IPS-18c (cell line): ENCODE measurements around the gene CYTH2.
"Not testable (repeated sequence)": the region's sequence is repeated elsewhere in the genome, so short reads cannot be mapped to it uniquely, and the experiment has no call there.

ENCODE experiments used
- H3K4me3 ChIP-seq: 2 replicates; pipeline ENCODE4 v1.7.0; 2013; ENCODE audit warnings: low read depth, mild to moderate bottlenecking, low read length, moderate library complexity; ENCODE audit not compliant: insufficient read depth
- H3K9me3 ChIP-seq: one replicate; pipeline ENCODE4 v1.6.1; 2013; ENCODE audit warnings: mild to moderate bottlenecking, low read length, moderate library complexity; ENCODE audit not compliant: control insufficient read depth, insufficient read depth

CYTH2 gene

DNA sequence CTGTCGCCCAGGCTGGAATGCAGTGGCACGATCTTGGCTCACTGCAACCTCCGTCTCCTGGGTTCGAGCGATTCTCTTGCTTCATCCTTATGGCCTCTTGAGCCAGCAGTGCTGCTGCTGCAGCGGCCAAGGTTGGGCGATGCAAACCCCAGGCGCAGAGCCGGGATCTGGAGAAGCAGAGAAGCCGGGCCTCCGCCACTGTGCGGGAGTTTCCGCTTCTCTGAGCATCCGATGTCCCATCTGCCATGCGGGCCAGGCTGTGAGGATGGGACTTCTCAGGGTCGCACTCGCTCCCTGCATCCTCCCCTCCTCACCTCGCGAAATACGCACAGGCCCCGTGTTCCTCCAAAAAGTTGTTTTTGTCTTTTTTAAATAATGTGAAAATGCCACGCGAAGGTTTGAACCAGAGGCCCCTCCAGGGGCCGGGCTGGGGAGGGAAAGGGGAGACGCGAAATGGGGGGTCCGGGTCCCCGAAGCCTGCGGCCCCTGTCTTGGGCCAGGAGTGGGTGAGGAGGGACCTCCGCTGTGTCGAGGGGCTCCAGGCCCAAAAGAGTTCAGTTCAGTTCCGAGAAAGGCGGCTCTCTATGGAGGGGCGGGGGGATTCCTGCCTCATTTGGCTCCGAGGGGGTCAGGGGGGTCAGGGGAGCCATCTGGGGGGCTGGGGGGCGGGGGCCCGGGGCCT is 15.9 kb downstream of the CYTH2 start:
- Histone ChIP-seq H3K4me3 (no peak overlapping the region), H3K9me3 (no peaks in the 10 kb centered on the region)

DNA sequence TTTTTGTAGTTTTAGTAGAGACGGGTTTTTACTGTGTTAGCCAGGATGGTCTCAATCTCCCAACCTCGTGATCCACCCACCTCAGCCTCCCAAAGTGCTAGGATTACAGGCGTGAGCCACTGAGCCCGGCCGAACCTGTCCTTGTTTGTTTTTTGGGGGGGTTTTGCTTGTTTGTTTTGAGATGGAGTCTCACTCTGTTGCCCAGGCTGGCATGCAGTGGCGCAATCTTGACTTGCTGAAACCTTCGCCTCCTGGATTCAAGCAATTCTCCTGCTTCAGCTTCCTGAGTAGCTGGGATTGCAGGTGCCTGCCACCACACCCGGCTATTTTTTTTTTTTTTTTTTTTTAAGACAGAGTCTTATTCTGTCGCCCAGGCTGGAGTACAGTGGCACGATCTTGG is 17.5 kb downstream of the CYTH2 start:
- H3K9me3 ChIP-seq, H3K4me3 ChIP-seq: not testable (repeated sequence)

DNA sequence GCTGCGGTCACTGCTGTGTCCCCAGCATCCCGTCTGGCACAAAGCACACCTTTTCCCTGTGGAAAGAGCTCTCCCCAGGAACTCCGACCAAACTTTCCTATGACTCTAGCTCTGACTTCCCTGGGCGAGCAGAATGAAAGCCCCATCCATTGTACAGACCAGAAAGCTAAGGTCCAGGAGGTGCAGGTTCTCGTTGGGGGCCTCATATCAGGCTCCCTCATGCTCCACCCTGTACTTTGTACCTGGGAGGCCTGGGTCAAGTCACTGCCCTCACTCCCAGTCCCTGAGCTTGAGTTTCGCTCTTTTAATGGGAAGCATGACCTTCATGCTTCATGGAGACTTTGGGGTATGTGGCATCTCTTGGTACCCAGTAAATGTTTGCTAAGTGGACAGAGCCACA is 18.4 kb downstream of the CYTH2 start:
- no peak overlapping the region for H3K4me3 ChIP-seq
- peaks cover 2% of the 10 kb centered on the region for H3K9me3 ChIP-seq

DNA sequence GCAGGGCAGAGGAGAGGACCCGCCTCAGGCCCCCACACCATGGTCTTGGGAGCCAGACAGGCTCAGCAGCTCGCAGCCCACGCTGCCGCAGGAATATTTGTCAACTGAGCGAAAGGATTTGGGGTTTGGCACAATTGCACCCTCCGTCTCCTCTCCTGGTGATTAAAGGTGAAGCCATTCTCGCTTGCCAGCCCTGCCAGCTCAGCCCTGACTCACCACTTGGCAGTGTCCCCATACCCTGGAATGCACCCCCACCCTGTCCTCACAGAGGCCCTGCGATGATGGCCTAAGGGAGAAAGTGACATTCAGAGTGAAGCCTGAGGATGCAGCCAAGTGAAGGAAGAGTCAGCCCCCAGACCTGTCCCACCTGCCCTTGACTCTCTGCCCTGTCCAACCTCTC is 18.8 kb downstream of the CYTH2 start:
- peaks cover 2% of the 10 kb centered on the region for H3K9me3 ChIP-seq
- H3K4me3 ChIP-seq: no peak overlapping the region

DNA sequence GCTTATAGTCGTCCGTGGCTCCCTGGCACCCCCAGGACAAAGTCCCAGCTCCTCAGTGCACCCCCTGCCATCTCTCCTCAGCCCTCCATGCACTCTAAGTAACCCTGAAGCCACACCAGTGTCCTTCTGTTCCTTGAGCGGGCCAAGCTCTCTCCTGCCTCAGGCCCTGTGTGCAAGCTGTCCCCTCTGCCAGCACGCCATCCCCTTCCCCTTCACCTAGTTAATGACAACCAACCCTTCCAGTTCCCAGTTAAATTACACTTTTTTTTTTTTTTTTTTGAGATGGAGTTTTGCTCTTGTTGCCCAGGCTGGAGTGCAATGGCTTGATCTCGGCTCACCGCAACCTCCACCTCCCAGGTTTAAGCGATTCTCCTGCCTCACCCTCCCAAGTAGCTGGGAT is 19.3 kb downstream of the CYTH2 start:
- not testable (repeated sequence) for H3K4me3 ChIP-seq, H3K9me3 ChIP-seq

DNA sequence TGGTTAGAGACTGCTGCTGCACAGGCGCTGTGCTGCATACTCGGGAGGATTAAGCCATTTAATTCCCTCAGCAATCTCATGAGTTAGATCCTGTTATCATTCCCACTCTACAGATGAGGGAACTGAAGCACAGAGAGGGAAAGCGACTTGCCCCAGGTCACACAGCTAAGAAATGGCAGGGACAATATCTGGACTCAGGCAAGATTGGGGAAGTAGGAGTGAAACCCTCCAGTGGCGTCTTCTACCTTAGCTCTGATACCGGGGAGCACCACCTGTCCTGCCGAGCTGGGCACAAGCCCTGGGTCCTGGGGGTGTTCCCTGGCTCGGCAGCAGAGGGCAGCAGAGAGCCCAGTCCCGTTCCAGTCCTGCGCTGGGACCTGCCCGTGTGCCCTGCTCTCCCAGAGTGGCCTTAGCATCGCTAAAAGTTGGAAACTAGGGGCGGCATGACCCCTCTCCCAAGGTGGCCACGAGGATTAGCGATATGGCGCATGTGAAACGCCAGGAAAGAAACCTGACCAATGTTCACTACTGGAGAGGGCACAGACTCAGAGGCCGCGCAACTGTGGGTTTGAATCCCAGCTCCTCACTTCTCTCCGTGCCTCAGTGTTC is 20.5 kb downstream of the CYTH2 start:
- H3K4me3 ChIP-seq: no peak overlapping the region
- H3K9me3 ChIP-seq: peaks cover 2% of the 10 kb centered on the region

DNA sequence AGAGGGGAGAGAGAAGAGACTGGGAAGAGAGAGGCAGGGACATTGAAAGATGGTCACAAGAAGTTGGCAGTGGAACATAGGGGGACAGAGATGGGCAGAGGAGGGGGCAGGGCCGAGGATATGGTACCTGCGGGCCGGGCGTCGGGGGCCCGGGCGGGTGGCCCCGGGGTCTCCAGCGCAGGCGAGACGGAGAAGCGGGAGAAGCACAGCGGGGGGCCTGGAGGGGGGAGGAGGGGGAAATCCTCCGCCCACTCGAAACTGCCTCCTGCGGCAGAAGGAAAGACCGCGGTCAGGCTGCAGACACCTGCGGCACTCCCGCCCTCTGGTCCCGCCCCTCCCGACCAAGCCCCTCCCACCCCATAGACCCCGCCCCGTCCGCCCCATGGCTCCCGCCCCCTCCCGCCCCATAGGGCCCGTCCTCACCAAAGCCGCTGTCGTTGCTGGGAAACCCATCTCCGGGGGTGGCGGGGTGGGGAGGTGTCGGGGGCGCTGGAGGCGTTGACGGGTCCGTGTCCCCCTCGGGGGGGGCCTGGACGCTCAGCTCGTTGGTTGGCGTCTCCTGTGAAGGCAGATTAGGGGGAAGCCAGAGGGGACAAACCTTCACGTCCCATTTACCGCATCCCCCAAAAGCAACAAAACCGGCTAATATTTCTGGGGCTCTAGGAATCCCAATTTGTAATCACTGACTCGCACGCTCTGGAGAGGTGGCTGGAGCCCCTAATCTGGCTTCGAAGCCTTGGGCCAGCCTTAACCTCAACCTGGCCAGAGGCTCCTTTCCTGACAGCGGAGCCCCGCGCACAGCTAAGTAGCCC is 22.0 kb downstream of the CYTH2 start:
- Histone ChIP-seq H3K9me3 (peaks cover 2% of the 10 kb centered on the region), H3K4me3 (peak overlapping the region; percentile 47)

DNA sequence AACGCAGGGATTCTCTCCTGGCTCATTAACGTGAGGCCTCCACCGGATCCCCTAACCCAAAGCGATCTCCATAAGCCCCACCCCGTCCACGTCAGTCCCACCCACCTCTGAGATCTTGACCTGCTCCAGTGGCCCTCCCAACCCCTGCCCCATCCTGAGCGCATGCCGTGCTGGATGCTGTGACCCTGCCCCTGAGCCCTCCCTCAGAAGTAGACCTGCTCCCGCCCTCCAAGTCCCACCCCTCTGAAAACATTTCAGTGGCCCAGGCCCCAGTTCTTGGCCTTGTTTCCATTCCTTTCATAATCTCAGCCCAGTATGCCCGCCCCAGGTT is 22.6 kb downstream of the CYTH2 start:
- Histone ChIP-seq H3K4me3 (peak overlapping the region; percentile 47), H3K9me3 (peaks cover 2% of the 10 kb centered on the region)

DNA sequence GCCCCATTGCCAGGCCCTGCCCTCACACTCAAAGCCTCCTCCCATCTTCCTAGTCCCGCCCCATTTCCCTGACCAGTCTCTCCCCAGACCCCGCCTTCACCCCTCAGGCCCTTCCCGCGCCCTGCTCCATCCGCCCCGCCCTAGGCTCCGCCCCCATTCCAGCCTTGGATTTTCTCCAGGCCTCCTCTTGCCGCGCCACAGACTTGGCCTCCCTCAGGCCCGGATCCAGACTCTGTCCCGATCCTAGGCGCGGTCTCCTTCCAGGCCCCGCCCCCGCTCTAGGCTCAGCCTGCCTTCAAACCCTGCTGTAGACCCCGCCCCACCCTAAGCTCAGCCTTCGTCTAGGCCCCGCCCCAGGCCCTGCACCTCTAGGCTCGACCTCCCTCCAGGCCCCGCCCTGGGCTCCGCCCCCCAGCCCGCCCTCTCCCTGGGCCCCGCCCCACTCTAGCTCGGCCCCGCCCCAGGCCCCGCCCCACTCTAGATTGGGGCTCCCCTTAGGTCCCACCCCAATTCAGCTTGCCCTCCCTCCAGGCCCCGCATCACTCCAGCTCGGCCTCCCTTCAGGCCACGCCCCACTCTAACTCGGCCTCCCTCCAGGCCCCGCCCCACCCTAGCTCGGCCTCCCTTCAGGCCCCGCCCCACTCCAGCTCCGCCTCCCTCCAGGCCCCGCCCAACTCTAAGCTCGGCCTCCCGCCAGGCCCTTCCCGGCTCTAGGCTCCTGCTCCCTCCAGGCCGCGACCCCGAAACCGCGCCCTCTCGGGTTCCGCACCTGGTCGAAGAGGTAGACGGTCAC is 24.0 kb downstream of the CYTH2 start:
- peak overlapping the region; percentile 62 for H3K4me3 ChIP-seq
- peaks cover 2% of the 10 kb centered on the region for H3K9me3 ChIP-seq

DNA sequence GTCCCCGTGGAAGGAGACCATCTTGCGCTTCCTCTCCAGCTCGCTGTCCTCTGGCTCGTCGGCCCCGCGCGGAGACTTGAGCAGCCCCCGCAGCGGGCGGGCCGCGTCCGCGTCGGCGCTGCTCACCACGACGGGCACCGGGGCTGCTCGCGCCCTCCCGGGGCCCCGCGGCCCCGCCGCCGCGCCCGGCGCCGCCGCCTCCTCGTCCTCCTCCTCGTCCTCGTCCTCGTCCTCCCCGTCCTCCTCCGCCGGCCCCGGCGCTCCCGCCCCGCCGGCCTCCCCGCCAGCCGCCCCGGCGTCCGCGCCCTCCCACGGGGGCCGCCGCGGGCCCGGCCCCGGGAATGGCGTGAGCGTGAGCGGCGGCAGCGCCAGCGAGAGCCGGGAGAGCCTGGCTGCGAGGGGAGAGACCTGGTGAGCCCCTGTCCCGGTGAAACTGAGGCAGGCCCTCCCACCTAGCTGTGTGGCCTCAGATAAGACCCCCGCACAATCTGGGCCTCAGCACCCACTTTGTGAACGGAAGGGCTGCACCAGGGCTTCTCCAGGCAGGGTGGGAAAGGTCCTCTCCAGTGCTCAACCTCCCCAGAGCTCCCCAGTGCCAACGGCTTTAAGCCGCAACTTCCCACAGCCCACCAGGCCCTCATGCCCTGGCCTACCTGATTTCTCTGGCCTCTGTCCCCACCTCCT is 24.7 kb downstream of the CYTH2 start:
- Histone ChIP-seq H3K4me3 (peak overlapping the region; percentile 62), H3K9me3 (peaks cover 2% of the 10 kb centered on the region)

DNA sequence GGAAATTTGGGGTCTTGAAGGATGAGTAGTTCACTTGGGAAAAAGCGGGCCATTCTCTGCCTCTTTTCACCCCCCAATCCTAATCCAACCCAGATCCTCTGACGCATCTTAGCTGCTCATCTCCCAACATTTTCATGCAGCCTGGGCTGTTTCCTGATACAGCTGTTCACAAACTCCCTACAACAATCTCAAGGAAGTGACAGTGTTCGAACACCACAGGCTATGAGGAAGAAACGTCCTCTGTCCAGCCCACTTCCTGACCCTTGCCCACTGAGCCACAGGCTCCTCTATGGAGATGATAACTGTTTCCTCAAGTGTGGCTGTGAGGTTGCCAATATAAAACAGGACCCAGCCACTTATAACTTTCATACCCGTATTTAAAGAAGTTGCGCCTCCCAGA is 26.2 kb downstream of the CYTH2 start:
- H3K9me3 ChIP-seq: peaks cover 2% of the 10 kb centered on the region
- no peak overlapping the region for H3K4me3 ChIP-seq

DNA sequence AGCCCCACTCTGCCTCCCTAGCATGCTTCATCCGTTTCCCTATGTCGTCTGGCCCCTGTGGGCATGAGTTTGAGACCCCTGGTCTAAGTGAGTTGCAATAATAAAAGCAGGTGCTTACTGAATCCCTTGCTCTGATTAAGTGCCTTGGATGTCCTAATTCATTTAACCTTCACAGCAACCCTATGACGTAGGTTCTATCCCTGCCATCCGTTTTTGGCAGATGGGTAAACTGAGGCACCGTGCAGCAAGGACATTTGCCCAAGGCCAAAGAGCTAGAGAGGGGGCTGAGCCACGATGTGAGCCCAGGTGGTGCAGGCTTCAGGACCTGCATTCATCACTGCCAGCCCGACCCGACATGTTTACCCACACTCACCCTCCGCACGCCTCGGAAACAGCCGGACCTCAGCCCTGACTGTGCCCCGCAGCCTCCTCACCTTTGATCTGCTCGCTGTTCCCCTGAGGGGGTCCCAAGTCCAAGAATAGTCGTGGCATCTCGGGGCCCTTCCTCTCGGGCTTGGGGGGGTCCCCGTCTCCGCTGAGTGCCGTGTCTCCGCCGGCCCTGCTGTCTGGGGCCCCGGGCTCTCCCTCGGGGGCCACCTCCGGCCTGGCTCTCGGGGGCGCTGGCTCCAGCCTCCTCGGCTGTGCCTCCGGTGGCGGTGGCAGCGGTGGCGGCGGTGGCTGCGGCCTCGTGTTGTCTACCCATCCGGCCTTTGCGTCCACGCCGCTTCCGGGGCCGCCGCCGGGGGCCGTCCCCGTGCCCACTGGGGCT is 28.0 kb downstream of the CYTH2 start:
- H3K4me3 ChIP-seq: no peak overlapping the region
- no peaks in the 10 kb centered on the region for H3K9me3 ChIP-seq

DNA sequence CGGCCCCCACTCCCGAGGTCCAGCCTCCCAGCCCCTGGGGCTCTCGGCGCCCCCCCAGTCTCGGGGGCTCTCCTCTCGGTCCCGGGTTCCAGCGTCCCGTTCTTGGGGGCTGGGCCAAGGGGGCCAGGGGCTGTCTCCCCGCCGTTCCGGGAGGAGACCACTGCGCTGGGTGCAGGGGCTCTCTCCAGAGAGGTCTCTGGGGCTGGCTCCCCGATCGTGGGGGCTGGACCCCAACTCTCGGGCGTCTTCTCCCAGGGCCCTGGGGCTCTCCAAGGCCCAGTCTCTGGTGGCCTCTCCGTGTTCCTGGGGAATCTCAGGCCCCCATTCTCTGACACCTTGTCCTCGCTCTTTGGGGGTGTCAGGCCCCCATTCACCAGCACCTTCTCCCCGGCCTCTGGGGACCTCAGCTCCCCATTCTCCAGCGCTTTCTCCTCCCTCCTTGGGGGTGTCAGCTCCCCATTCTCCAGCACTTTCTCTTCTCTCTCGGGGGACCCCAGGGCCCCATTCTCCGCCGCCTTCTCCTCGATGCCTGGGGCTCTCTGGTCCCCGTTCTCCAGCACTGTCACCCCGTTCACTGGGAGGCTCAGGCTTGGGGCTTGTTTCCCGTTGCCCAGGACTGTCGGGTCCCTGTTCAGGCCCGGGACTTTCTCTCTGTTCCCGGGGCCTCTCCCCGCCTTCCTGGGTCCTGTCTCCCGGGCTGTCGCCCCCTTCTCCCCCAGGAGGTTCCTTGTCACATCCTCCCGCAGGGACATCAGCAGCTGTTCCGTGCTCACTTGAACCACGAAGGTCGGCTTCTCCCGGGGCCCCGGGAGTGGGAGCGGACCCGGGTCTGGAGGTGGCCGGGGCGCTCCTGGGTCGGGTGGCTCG is 28.8 kb downstream of the CYTH2 start:
- no peaks in the 10 kb centered on the region for H3K9me3 ChIP-seq
- H3K4me3 ChIP-seq: no peak overlapping the region

DNA sequence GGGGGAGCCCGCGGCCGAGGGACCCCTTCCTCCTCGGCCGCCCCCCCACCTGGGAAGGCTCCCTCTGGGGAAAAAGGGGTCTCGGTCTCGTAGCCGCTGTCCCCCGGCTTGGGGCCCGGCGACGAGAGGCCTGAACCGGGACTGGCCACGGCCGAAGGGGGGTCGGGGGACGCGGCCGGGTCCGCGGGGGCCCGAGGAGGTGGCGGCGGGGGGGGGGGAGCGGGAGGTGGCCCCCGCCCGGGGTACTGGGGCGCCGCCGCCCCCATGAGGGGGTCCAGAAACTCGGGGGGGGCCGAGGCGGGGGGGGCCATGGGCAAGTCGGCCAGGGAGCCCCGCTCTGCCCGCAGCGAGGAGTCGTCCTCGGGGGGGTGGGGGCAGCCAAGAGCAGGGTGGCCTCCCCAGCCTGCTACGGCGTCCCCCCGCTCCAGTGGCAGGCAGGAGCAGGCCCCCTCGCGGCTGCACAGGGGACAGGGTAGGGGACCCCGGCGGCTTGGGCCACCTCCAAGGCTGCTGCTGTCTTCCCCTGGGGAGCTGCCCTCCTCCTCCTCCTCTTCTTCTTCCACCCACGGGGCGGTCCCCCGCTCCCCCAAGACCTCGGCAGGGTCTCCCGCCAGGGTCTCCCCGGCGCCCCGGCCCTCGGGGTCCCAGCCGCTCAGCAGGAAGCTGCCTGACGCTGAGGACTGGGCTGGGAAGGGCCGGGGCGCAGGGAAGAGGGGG is 29.6 kb downstream of the CYTH2 start:
- no peaks in the 10 kb centered on the region for H3K9me3 ChIP-seq
- no peak overlapping the region for H3K4me3 ChIP-seq
